Liver (tissue), 9 donors: ENCODE data around the gene MN1. TPM values are rescaled to one million over a fixed set of nuclear protein-coding genes. Genes with fewer than 3 reads are reported as not detected.

Experiments used
- DNase-seq: peaks from one replicate; pipeline ENCODE4 v3.0.0-alpha.2; 2017; ENCODE audit warnings: low spot score
- H3K27ac ChIP-seq, 2 donors: one replicate each; pipeline ENCODE4 v1.7.0; 2013; ENCODE audit warnings: inconsistent platforms in 2 of 2, low read length in 2 of 2, control low read depth in 1 of 2, low read depth in 1 of 2, mild to moderate bottlenecking in 1 of 2
- H3K27me3 ChIP-seq, 4 donors: one replicate each; pipeline versions ENCODE4 v1.6.1 to v1.7.0; 2013; ENCODE audit warnings: low read length in 3 of 4, inconsistent platforms in 1 of 4, mild to moderate bottlenecking in 1 of 4, moderate library complexity in 1 of 4; ENCODE audit not compliant: control insufficient read depth in 4 of 4, insufficient read depth in 4 of 4
- H3K36me3 ChIP-seq, 4 donors: one replicate each; pipeline versions ENCODE4 v1.6.1 to v1.7.0; 2013; ENCODE audit warnings: low read length in 3 of 4, mild to moderate bottlenecking in 3 of 4, low read depth in 1 of 4, moderate library complexity in 1 of 4; ENCODE audit not compliant: control insufficient read depth in 4 of 4, insufficient read depth in 3 of 4
- H3K4me1 ChIP-seq, 4 donors: one replicate each; pipeline versions ENCODE4 v1.6.1 to v1.7.0; 2013; ENCODE audit warnings: low read length in 3 of 4, mild to moderate bottlenecking in 3 of 4, moderate library complexity in 1 of 4; ENCODE audit not compliant: control insufficient read depth in 4 of 4, insufficient read depth in 4 of 4
- H3K4me3 ChIP-seq, 3 donors: one replicate each; pipeline versions ENCODE4 v1.6.1 to v1.7.0; 2013; ENCODE audit warnings: low read length in 3 of 3, control low read depth in 1 of 3, low read depth in 1 of 3, mild to moderate bottlenecking in 1 of 3
- H3K9ac ChIP-seq, 2 donors: one replicate each; pipeline ENCODE4 v1.7.0; 2013; ENCODE audit warnings: low read length in 2 of 2, mild to moderate bottlenecking in 2 of 2, moderate library complexity in 2 of 2, control low read depth in 1 of 2, low read depth in 1 of 2
- H3K9me3 ChIP-seq, 4 donors: one replicate each; pipeline versions ENCODE4 v1.6.1 to v1.7.0; 2013; ENCODE audit warnings: low read length in 3 of 4; ENCODE audit not compliant: control insufficient read depth in 4 of 4
- EGR1 ChIP-seq, 2 donors: IDR thresholded peaks; 2 replicates each; pipeline ENCODE4 v1.6.1; 2016 to 2018; ENCODE audit warnings: antibody characterized with exemption in 2 of 2, low read depth in 2 of 2
- FOXA1 ChIP-seq: IDR thresholded peaks from 2 replicates; pipeline ENCODE4 v1.6.1; 2016; ENCODE audit warnings: antibody characterized with exemption
- FOXA2 ChIP-seq: IDR thresholded peaks from 2 replicates; pipeline ENCODE4 v1.6.1; 2016; ENCODE audit warnings: antibody characterized with exemption
- GABPA ChIP-seq, 2 donors: IDR thresholded peaks in 1 of 2; conservative IDR thresholded peaks in 1 of 2; 2 replicates each; pipeline ENCODE4 v1.6.1; 2016; ENCODE audit warnings: antibody characterized with exemption in 2 of 2, mild to moderate bottlenecking in 1 of 2, moderate library complexity in 1 of 2
- HNF4A ChIP-seq, 2 donors: conservative IDR thresholded peaks; 2 replicates each; pipeline ENCODE4 v1.6.1; 2016; ENCODE audit warnings: antibody characterized with exemption in 2 of 2, mild to moderate bottlenecking in 2 of 2
- HNF4G ChIP-seq: IDR thresholded peaks from 2 replicates; pipeline ENCODE4 v1.6.1; 2016; ENCODE audit warnings: antibody characterized with exemption
- JUND ChIP-seq, 2 donors: IDR thresholded peaks; 2 replicates each; pipeline ENCODE4 v1.6.1; 2016; ENCODE audit warnings: antibody characterized with exemption in 2 of 2
- NR2F2 ChIP-seq: IDR thresholded peaks from 2 replicates; pipeline ENCODE4 v1.6.1; 2016; ENCODE audit warnings: antibody characterized with exemption
- RAD21 ChIP-seq, 2 donors: IDR thresholded peaks; 2 replicates each; pipeline ENCODE4 v1.6.1; 2016; ENCODE audit warnings: antibody characterized with exemption in 2 of 2, mild to moderate bottlenecking in 2 of 2
- RXRA ChIP-seq, 2 donors: IDR thresholded peaks; 2 replicates each; pipeline ENCODE4 v1.6.1; 2017 to 2018; ENCODE audit warnings: antibody characterized with exemption in 2 of 2, mild to moderate bottlenecking in 1 of 2
- SP1 ChIP-seq: IDR thresholded peaks from 2 replicates; pipeline ENCODE4 v1.6.1; 2018; ENCODE audit warnings: antibody characterized with exemption, mild to moderate bottlenecking
- TAF1 ChIP-seq: conservative IDR thresholded peaks from 2 replicates; pipeline ENCODE4 v1.6.1; 2016; ENCODE audit warnings: antibody characterized with exemption, mild to moderate bottlenecking
- YY1 ChIP-seq: IDR thresholded peaks from 2 replicates; pipeline ENCODE4 v1.6.1; 2016; ENCODE audit warnings: antibody characterized with exemption, mild to moderate bottlenecking
- WGBS: extraction: QIAGEN DNeasy Blood & Tissue Kit; methylation state at CpG from one replicate; pipeline ENCODE4 v1.1.7; 2013; 5-methylcytosine and 5-hydroxymethylcytosine counted together
- polyA plus RNA-seq, 2 donors: library from polyadenylated mRNA; stranded (reverse) in 1 of 2; unstranded in 1 of 2; fragments of 200-250 nt in 1 of 2; fragments of >200 nt in 1 of 2; fragmentation: Nextera tagmentation in 1 of 2; extraction: Ambion mirVana in 1 of 2; gene quantifications; one replicate each; pipeline versions ENCODE4 v1.2.1 to v1.2.3, GENCODE V29; 2013 to 2015
- total RNA-seq, 2 donors: library from RNA; depleted of rRNA; stranded (reverse); fragments of >200 nt; gene quantifications; one replicate each; pipeline ENCODE4 v1.2.3, GENCODE V29; 2014
- TF ChIP-seq, protein P1 (sequence below): IDR thresholded peaks from 2 replicates; pipeline ENCODE4 v1.6.1; 2016; ENCODE audit warnings: antibody characterized with exemption
- TF ChIP-seq, protein P2 (sequence below): fragments of 150-350 bp; IDR thresholded peaks from 2 replicates; pipeline ENCODE4 v1.5.1; 2017; ENCODE audit warnings: improper control_type of control experiment, low read depth, low read length; ENCODE audit not compliant: missing input control
- TF ChIP-seq, protein P3 (sequence below): IDR thresholded peaks from 2 replicates; pipeline ENCODE4 v1.6.1; 2016; ENCODE audit warnings: antibody characterized with exemption, mild to moderate bottlenecking
- TF ChIP-seq, protein P4 (sequence below): IDR thresholded peaks from 2 replicates; pipeline ENCODE4 v1.6.1; 2016; ENCODE audit warnings: antibody characterized with exemption
- TF ChIP-seq, protein P5 (sequence below): IDR thresholded peaks from 2 replicates; pipeline ENCODE4 v1.6.1; 2016; ENCODE audit warnings: antibody characterized with exemption
- donor health status: healthy.
- donor health status: healthy.
- donor health status: healthy.
- donor health status: healthy.
- donor health status: healthy.

The MN1 gene
- total and polyA plus RNA-seq, 4 donors, result 0.10 to 0.33 (median 0.21) TPM

DNA sequence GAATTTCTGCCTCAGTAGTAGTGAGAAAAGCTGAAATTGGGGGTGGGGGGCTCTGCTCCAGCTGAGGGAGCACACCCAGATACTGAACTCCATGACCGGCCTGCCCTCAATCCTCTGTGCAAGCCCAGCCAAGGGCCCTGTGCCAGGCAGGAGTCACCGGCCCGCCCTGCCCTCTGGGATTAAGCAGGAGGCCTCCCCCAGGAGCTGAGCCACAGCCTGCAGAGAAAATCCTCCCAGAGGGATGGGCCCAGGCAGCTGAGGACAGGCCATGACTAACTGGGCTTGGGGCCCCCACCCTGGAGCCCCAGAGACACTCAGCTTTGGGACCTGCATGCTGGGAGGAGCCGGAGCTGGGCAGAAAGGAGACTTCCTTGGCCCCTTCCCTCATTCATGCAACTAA is 48.8 kb downstream of the MN1 start:
- Histone ChIP-seq H3K9me3 (no peaks in the 10 kb centered on the region), H3K9ac (no peak overlapping the region), H3K4me3 (no peak overlapping the region), H3K36me3 (no peaks in the 10 kb centered on the region), H3K27me3 (no peaks in the 10 kb centered on the region), H3K4me1 (no peaks in the 10 kb centered on the region), H3K27ac (no peak overlapping the region)
- TF ChIP-seq GABPA (IDR thresholded peaks at IDR 0.05 in 1 of 2, conservative IDR thresholded peaks at IDR 0.05 in 1 of 2), result no peak
- no peak for TF ChIP-seq NR2F2
- no peak for TF ChIP-seq FOXA2
- no peak for TF ChIP-seq SP1
- TF ChIP-seq YY1, result no peak
- TF ChIP-seq, protein P1, sequence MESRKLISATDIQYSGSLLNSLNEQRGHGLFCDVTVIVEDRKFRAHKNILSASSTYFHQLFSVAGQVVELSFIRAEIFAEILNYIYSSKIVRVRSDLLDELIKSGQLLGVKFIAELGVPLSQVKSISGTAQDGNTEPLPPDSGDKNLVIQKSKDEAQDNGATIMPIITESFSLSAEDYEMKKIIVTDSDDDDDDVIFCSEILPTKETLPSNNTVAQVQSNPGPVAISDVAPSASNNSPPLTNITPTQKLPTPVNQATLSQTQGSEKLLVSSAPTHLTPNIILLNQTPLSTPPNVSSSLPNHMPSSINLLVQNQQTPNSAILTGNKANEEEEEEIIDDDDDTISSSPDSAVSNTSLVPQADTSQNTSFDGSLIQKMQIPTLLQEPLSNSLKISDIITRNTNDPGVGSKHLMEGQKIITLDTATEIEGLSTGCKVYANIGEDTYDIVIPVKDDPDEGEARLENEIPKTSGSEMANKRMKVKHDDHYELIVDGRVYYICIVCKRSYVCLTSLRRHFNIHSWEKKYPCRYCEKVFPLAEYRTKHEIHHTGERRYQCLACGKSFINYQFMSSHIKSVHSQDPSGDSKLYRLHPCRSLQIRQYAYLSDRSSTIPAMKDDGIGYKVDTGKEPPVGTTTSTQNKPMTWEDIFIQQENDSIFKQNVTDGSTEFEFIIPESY, result no peak
- no peak for TF ChIP-seq FOXA1
- no peak for TF ChIP-seq JUND (IDR thresholded peaks at IDR 0.05)
- TF ChIP-seq, protein P2, sequence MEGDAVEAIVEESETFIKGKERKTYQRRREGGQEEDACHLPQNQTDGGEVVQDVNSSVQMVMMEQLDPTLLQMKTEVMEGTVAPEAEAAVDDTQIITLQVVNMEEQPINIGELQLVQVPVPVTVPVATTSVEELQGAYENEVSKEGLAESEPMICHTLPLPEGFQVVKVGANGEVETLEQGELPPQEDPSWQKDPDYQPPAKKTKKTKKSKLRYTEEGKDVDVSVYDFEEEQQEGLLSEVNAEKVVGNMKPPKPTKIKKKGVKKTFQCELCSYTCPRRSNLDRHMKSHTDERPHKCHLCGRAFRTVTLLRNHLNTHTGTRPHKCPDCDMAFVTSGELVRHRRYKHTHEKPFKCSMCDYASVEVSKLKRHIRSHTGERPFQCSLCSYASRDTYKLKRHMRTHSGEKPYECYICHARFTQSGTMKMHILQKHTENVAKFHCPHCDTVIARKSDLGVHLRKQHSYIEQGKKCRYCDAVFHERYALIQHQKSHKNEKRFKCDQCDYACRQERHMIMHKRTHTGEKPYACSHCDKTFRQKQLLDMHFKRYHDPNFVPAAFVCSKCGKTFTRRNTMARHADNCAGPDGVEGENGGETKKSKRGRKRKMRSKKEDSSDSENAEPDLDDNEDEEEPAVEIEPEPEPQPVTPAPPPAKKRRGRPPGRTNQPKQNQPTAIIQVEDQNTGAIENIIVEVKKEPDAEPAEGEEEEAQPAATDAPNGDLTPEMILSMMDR, result no peak
- no peak for TF ChIP-seq HNF4A (conservative IDR thresholded peaks at IDR 0.05)
- no peak for TF ChIP-seq EGR1 (IDR thresholded peaks at IDR 0.05; ENCODE audit: low read depth in 2 of 2)
- TF ChIP-seq RAD21 (IDR thresholded peaks at IDR 0.05), result no peak
- TF ChIP-seq, protein P3, sequence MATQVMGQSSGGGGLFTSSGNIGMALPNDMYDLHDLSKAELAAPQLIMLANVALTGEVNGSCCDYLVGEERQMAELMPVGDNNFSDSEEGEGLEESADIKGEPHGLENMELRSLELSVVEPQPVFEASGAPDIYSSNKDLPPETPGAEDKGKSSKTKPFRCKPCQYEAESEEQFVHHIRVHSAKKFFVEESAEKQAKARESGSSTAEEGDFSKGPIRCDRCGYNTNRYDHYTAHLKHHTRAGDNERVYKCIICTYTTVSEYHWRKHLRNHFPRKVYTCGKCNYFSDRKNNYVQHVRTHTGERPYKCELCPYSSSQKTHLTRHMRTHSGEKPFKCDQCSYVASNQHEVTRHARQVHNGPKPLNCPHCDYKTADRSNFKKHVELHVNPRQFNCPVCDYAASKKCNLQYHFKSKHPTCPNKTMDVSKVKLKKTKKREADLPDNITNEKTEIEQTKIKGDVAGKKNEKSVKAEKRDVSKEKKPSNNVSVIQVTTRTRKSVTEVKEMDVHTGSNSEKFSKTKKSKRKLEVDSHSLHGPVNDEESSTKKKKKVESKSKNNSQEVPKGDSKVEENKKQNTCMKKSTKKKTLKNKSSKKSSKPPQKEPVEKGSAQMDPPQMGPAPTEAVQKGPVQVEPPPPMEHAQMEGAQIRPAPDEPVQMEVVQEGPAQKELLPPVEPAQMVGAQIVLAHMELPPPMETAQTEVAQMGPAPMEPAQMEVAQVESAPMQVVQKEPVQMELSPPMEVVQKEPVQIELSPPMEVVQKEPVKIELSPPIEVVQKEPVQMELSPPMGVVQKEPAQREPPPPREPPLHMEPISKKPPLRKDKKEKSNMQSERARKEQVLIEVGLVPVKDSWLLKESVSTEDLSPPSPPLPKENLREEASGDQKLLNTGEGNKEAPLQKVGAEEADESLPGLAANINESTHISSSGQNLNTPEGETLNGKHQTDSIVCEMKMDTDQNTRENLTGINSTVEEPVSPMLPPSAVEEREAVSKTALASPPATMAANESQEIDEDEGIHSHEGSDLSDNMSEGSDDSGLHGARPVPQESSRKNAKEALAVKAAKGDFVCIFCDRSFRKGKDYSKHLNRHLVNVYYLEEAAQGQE, result no peak
- no peak for TF ChIP-seq TAF1
- TF ChIP-seq, protein P4, sequence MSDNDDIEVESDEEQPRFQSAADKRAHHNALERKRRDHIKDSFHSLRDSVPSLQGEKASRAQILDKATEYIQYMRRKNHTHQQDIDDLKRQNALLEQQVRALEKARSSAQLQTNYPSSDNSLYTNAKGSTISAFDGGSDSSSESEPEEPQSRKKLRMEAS, result no peak
- TF ChIP-seq RXRA (IDR thresholded peaks at IDR 0.05), result no peak
- no peak for TF ChIP-seq HNF4G
- TF ChIP-seq, protein P5, sequence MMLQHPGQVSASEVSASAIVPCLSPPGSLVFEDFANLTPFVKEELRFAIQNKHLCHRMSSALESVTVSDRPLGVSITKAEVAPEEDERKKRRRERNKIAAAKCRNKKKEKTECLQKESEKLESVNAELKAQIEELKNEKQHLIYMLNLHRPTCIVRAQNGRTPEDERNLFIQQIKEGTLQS, result no peak
- DNase-seq, result no peak
- 90% methylated on average over 4 of the region's 4 CpGs for WGBS
